HG02884 (cell line): ENCODE results near the gene PTPRH.
"Not testable (repeated sequence)": the region's sequence is repeated elsewhere in the genome, so short reads cannot be mapped to it uniquely, and the experiment has no call there.

Source experiments
- ATAC-seq: cut with Tn5 transposase; IDR thresholded peaks from one replicate; pipeline ENCODE4 v1.9.1; 2021; ENCODE audit warnings: mild to moderate bottlenecking, moderate library complexity; ENCODE audit not compliant: unreplicated experiment

PTPRH gene

DNA sequence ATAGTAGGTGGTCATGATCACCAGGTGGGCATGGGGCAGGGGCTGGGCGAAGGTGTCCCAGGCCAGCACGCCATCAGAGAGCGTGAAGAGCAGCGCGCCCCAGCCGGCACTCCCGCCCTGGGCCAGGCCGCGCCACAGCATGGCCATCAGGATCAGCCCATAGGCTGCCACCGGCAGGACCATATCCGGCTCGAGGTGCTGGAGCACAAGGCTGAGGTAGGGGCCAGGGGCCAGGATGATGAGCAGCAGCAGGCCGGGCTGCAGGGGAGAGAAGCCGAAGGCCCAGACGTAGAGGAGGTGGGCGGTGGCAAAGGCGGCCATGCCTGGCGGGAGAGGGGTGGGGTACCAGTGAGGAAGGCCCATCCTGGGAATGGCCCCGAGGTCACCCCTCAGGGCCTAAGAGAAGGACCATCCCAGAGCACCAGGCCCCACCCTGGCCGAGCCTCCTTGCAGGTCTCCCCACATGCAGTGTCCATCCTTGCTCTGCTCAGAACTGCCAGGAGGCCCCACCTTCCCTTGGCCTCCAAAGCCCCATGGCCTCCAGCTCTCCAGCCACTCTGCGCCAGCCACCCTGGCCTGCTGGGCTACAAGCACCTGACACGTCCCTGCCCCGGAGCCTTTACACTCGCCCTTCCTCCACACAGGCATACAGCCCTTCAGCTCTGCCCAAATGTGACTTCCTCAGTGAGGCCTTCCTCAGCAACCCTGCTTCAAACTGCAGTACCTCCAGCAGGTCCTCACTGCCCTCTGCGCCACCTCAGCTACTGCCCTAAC is 18.1 kb upstream of the PTPRH start:
- no peak for ATAC-seq

DNA sequence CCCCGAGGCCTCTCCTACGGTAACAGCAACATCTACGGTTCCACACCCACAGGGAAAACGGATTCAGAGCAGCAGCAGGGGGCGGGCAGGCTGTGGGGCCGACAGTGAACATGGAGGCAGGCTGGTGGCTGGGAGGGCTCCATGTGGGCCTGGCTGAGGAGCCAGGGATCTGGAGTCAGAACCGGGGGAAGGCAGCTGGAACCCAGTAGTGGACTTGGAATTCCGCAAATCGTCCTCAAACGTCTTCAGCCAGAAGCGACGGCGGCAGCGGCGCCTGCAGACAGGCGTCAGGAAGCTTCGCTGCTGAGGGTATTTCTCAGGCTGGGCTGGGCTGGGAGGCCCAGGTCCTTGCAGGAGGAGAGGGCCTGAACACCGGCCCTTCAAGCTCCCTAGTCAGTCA is 17.5 kb upstream of the PTPRH start:
- ATAC-seq: no peak

GRCh38 chr19:55226273-55226672 is 17.0 kb upstream of the PTPRH start:
- no peak for ATAC-seq

- no peak for ATAC-seq
These were observed 16.2 kb upstream of the PTPRH start for GRCh38 chr19:55225415-55225958.

DNA sequence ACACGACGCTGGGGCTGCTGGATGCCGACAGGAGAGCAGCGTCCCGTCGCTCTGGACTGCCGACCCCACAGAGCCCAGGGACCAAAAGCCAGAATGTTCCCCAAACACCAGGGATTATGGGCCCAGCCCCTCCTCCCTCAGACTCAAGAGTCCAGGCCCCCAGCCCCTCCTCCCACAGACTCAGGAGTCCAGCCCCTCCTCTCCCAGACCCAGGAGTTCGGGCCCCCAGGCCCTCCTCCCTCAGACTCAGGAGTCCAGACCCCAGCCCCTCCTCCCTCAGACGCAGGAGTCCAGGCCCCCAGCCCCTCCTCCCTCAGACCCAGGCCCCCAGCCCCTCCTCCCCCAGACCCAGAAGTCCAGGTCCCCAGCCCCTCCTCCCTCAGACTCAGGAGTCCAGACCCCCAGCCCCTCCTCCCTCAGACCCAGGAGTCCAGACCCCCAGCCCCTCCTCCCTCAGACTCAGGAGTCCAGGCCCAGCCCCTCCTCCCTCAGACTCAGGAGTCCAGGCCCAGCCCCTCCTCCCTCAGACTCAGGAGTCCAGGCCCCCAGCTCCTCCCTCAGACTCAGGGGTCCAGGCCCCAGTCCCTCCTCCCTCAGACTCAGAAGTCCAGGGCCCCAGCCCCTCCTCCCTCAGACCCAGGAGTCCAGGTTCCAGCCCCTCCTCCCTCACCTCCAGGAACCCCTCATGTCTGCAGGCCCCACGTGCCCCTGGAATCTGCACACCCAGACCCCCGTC is 15.5 kb upstream of the PTPRH start:
- not testable (repeated sequence) for ATAC-seq

DNA sequence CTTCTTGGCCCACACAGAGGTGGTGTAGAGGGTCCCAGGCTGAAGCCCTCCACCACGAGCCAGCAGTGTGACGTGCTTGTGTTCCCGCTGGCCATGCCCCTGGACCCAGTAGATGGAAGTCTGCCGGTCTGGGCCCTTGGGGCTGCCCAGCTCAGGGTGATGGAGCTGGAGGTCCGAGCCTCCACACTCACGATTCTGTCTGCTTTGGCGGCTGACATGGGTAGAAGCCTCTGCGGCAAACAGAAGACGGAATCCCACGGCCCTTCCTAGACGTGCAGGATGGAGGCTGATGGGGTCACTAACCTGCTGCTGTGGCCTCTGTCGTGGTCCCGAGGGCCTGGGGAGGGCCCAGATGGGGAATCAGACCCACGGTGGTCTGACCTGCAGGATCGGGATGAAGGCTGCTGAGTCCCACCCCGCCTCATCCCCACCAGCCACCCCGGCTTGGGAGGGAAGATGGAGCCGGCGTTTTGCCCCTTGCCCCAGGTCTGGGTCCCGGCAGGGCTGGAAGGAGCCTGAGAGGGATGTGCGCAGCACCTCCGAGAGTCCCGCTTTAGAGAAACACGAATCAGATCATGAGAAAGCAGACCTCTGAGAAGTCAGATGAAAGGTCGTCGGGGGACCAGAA is 14.9 kb upstream of the PTPRH start:
- ATAC-seq: no peak

DNA sequence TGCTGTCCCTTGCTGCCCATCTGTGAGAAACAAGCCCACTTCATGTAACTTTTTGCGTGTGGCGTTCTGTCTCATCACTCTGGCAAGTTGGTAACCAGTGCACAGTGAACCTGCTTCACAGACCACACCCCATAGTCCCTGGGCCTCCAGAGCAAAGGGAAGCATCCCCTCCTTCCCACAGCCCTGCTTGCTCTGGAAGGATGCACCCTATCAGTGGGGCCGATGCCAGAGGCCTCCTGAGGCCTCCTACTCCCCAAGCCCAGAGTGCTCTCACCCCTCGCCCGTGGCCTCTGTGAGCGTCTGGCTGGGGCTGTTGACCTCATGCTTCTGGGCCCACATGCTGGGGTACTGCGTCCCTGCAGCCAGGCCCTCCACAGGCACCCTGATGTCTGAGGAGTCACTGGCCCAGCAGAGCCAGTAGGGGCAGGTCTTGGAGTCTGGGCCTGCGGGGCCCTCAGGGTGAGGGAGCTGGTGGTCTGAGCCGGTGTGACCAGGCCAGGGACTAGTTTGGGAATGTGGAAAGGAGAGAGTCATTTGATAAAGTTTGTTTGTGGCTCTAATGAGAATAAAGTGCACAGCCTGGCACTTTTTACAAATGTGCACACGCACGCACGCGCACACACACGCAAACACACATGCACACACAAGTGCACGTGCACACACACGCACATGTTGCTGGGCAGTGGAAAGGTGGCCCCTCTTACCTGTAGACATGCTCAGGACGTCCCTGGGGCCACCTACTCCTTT is 14.2 kb upstream of the PTPRH start:
- no peak for ATAC-seq

DNA sequence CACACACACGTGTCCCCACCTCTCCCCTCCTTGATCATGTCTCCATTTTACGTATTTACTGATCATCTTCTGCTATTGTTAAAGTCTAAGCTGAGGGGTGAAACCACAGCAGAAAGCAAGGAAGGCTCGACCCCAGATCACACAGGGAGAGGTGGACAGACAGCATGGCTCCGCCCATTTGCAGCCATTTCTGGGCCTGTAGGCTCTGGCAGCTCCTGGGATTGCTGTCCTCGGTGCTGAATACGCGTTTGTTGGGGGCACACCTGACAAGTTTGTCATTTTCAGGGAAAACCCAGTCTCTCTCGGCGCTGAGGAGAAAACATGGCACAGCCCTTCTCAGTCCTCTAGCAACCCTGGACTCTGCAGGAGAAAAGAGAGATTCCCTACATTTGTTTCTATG is 11.2 kb upstream of the PTPRH start:
- ATAC-seq: no peak

DNA sequence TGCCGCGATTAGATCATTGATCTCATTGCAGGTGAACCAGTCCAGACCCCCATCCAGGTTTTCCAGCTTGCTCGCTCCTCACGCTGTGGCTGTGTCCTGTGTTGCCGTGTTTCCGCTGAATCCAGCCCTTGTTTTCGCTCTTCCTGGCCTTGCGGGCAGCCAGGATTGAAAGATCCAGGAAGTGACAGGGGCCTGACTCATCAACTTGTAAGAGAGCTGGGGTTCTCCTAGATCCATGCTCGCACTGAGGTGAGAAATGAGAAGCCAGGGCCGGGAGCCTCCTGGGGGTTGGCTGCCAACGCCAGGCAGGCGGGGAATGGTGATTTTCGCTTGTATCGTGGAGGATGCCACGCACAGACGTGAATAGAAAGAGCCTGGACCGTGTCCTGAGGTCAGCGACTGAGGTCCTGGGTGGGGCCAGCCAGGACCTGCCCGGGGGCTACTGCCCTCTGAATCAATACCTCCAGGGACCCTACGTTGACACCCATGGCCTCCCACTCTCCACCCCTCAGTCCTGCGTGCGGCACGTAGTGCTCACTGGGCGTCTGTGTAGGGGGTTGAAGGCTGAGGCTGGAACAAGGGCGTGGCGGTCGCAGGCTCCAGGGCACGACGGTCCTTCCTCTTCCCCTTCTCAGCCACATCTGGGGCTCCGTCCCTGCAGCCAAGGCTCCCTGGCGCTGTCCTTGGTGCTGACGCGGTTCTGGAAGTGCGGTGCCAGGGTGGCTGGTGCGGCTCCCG is 7.3 kb upstream of the PTPRH start:
- no peak for ATAC-seq

- no peak for ATAC-seq
These were observed 4.2 kb upstream of the PTPRH start for GRCh38 chr19:55213547-55213946.

DNA sequence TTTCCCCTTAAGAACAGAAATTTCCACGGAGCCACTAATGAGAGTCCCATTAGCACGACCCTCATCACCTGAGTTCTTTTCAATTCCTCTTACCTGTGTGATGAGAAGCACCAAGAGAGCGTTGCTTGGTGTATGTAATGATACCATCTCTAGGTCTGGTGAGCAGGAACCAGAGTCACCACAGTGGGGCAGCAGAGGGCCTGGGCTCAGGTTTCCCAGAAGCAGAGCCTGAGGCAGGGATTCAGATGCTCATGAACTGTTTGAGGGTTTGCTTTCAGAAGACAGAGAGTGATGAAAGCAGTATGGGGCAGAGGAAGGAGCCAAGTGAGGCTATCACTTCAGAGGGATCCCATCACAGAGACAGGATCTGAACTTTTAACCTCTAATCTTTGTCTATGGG is 3.1 kb upstream of the PTPRH start:
- ATAC-seq: no peak

- no peak for ATAC-seq
These were observed 582 bp upstream of the PTPRH start for GRCh38 chr19:55209693-55210472.

- ATAC-seq: no peak
These were observed 2.4 kb downstream of the PTPRH start for GRCh38 chr19:55206664-55207500.

- not testable (repeated sequence) for ATAC-seq
These were observed 7.1 kb downstream of the PTPRH start for GRCh38 chr19:55202199-55202598.

- no peak for ATAC-seq
These were observed 9.6 kb downstream of the PTPRH start for GRCh38 chr19:55199620-55200204.

- no peak for ATAC-seq
These were observed 10.7 kb downstream of the PTPRH start for GRCh38 chr19:55198651-55199050.

GRCh38 chr19:55197528-55197927 is 11.8 kb downstream of the PTPRH start:
- ATAC-seq: no peak

DNA sequence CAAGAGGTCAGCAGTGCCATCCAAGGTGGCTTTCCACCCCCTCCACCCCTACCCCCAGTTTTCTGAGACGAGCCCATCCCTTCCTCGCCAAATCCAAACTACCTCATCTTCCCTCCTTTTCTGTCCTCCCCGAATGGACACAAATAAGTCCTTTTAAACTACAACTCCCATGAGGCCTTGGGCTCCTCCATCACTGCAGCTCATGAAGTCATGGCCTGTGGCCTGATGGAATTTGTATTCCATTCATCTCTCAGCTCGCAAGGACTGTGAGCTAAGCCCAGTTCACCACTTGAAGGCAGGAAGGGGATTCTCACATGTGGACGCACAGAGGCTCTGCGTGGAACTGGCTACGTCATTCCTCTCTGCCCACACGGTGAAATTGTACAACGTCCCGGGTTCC is 12.5 kb downstream of the PTPRH start:
- no peak for ATAC-seq
